ENCODE results near the gene TTC23L. TPM values are rescaled to one million over a fixed set of nuclear protein-coding genes. Genes with fewer than 3 reads are reported as not detected.

The TTC23L gene
- total RNA-seq, 4 donors from 2014 or later, result not detected

DNA sequence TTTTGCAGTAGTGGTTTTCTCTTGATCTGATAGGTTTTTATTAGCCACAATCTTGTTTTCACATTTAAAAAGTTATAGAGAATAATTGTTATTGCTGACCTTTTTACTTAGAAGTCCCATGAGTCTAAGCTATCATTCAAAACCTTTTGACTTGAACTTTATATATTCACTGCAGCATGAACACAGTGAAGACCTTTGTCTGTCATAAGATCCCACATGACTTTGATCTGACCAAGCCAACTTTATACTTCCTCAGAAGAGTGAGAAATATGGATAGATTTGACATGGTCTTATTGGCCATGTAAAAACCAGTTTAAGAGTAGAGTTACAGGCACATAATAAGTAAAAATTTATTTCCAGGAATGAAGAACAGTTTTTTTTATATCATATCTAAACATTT lies 42.3 kb downstream of the TTC23L start:
- H3K4me1 ChIP-seq, result no peaks in the 10 kb centered on the region
- H3K9me3 ChIP-seq, result no peaks in the 10 kb centered on the region
- no peak overlapping the region for H3K4me3 ChIP-seq
- no peaks in the 10 kb centered on the region for H3K36me3 ChIP-seq
- no peak for DNase-seq
- no peak for TF ChIP-seq POLR2A (IDR thresholded peaks at IDR 0.05)
- TF ChIP-seq, protein P1, sequence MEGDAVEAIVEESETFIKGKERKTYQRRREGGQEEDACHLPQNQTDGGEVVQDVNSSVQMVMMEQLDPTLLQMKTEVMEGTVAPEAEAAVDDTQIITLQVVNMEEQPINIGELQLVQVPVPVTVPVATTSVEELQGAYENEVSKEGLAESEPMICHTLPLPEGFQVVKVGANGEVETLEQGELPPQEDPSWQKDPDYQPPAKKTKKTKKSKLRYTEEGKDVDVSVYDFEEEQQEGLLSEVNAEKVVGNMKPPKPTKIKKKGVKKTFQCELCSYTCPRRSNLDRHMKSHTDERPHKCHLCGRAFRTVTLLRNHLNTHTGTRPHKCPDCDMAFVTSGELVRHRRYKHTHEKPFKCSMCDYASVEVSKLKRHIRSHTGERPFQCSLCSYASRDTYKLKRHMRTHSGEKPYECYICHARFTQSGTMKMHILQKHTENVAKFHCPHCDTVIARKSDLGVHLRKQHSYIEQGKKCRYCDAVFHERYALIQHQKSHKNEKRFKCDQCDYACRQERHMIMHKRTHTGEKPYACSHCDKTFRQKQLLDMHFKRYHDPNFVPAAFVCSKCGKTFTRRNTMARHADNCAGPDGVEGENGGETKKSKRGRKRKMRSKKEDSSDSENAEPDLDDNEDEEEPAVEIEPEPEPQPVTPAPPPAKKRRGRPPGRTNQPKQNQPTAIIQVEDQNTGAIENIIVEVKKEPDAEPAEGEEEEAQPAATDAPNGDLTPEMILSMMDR (IDR thresholded peaks at IDR 0.05), result no peak
- no peak overlapping the region for H3K27ac ChIP-seq
- H3K27me3 ChIP-seq, result no peaks in the 10 kb centered on the region

DNA sequence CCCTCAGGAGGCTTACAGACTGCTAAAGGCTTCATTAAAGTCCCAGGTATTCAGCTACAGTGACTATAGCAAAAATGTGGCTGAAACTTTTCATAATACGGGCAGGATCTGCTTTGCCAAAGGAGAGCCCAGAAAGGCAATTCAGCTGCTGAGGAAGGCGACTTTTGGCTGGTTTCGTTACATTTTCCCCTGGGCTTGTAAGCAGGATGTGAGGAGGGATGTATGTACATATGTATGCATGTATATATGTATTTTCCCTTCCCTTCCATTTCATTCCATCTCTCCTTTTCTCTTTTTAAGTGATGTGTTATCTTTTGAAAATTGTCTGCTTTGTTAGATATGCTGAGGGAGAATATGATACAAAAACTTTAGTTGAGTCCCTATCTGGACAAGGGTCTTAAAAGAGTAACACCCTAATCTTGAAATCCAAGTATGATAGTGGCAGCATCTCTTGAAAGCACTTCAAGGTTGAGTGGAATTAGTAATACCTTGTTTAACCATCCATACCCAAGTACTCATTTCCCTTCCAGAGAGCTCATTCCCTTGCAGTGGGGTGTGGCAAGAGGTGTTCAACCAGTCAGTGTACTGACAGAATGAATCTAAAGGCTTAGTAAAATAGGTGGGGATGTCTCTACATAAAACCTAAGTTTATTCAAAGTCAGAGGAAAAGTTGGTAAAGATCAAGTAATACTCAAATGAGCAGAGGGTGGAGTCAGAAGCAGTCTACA lies 47.6 kb downstream of the TTC23L start:
- no peaks in the 10 kb centered on the region for H3K27me3 ChIP-seq
- DNase-seq, result no peak
- no peak overlapping the region for H3K27ac ChIP-seq
- H3K9me3 ChIP-seq, result no peaks in the 10 kb centered on the region
- TF ChIP-seq POLR2A (IDR thresholded peaks at IDR 0.05), result no peak
- TF ChIP-seq, protein P1 (IDR thresholded peaks at IDR 0.05), result no peak
- H3K4me3 ChIP-seq, result no peak overlapping the region
- no peaks in the 10 kb centered on the region for H3K4me1 ChIP-seq
- no peaks in the 10 kb centered on the region for H3K36me3 ChIP-seq

DNA sequence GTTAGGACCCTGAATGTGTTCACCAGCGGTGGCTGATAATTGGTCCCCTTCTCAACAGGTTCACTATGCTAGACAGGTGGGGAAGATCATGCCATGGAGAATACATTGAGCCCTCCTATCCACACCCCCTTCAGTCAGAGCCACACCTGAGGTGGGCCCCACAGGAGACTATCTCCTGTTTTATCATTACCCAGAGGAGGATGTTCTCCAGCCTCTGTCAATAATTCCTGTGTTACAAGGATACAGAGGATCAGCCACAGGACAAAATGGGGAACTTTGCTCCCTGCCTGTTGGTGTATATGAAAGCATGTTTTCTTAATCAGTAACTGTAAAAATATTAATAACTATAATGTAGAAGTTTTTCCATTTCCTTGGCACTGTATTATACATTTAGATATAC lies 50.4 kb downstream of the TTC23L start:
- no peak for TF ChIP-seq POLR2A (IDR thresholded peaks at IDR 0.05)
- TF ChIP-seq, protein P1 (IDR thresholded peaks at IDR 0.05), result no peak
- Histone ChIP-seq H3K4me3 (no peak overlapping the region), H3K4me1 (no peaks in the 10 kb centered on the region), H3K27me3 (no peaks in the 10 kb centered on the region), H3K36me3 (no peaks in the 10 kb centered on the region), H3K27ac (no peak overlapping the region), H3K9me3 (no peaks in the 10 kb centered on the region)
- no peak for DNase-seq

DNA sequence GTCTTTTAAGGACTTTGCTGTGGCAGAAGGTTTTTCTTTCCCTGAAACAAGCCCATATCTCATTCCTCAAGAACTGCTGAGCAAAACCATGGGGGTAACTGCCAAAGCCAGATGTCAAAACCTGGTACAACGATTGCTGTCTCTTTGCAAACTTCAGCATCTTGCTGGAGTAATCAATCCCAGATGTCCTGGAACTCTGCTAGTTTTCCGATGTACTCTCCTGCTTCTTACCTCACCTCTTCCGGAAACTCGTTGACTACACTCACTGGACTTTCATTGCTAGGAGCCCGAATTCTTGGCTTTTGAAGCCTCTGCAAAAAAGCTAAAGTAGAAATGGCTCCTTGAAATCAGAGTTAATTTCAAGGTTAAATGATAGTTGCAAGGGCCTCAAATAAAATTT lies 53.0 kb downstream of the TTC23L start:
- no peak for TF ChIP-seq POLR2A (IDR thresholded peaks at IDR 0.05)
- TF ChIP-seq, protein P1 (IDR thresholded peaks at IDR 0.05), result no peak
- no peak for DNase-seq
- H3K9me3 ChIP-seq, result no peaks in the 10 kb centered on the region

DNA sequence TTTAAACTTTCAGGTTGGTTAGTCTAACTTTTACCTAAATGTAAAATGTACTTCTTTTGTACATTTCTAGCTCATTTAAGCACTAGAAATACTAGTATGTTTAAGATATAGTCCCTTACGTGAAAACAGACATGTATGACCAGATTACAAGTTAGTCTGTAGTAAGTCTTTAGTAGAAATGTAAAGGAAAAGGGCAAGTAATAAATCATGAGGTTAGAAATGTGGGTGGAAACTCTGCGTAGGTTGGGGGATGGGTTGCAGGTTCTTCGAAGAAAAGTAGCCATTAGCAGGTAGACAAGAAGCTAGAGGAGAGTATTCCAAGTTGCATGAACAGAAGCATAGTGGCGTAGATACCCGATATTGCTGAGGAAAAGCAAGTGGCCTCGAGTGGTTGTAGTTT lies 53.5 kb downstream of the TTC23L start:
- no peak for TF ChIP-seq POLR2A (IDR thresholded peaks at IDR 0.05)
- no peak overlapping the region for H3K27ac ChIP-seq
- H3K4me3 ChIP-seq, result no peak overlapping the region
- no peaks in the 10 kb centered on the region for H3K9me3 ChIP-seq
- no peaks in the 10 kb centered on the region for H3K27me3 ChIP-seq
- no peaks in the 10 kb centered on the region for H3K36me3 ChIP-seq
- DNase-seq, result no peak
- no peaks in the 10 kb centered on the region for H3K4me1 ChIP-seq

More for the DNA sequence above, 53.0 kb downstream of the TTC23L start:
- H3K4me3 ChIP-seq, result no peak overlapping the region
- H3K27ac ChIP-seq, result no peak overlapping the region
- H3K27me3 ChIP-seq, result no peaks in the 10 kb centered on the region
- H3K36me3 ChIP-seq, result no peaks in the 10 kb centered on the region
- no peaks in the 10 kb centered on the region for H3K4me1 ChIP-seq

DNA sequence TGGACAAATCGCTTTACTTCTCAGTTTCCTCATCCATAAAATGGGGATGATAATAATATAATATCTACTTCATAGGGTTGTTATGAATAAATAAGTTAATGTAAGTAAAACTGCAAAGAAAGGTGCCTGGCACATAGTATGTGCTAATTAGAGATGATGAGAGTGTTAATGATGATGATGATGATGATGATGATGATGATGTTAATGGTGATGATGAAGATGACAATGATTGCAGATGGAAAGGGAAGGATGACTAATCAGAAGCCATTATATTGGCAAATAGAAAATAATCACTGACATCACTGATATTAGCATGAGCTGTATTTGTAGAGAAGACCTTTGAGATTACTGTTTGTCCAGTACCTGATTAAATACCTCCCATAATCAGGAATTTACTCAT lies 55.8 kb downstream of the TTC23L start:
- Histone ChIP-seq H3K27me3 (no peaks in the 10 kb centered on the region), H3K9me3 (no peaks in the 10 kb centered on the region), H3K36me3 (no peaks in the 10 kb centered on the region), H3K27ac (no peak overlapping the region), H3K4me3 (no peak overlapping the region), H3K4me1 (no peaks in the 10 kb centered on the region)
- TF ChIP-seq, protein P1 (IDR thresholded peaks at IDR 0.05), result no peak
- TF ChIP-seq POLR2A (IDR thresholded peaks at IDR 0.05), result no peak
- DNase-seq, result no peak
